IMR-90 (cell line): ENCODE measurements around the gene ATP2A3. TPM values are rescaled to one million over a fixed set of nuclear protein-coding genes. Genes with fewer than 3 reads are reported as not detected.

ENCODE experiments used
- ATAC-seq: fragments of 200-7000 bp; cut with Tn5 transposase; 2 replicates; pipeline ENCODE4 v1.9.1; 2020; ENCODE audit warnings: low read depth, mild to moderate bottlenecking, moderate library complexity
- BruUV-seq: library from RNA; stranded (reverse); fragments of 400-500 nt; replicated peaks from 2 replicates; lab custom pipeline; 2021; lab: Mats Ljungman, UMichigan
- CTCF ChIA-PET: fragments of 300-600 bp; formaldehyde crosslinking; extraction: SDS; loops from one replicate; lab custom pipeline; 2021; ENCODE audit warnings: antibody characterized with exemption; lab: Yijun Ruan, JAX
- POLR2A ChIA-PET: fragments of 300-600 bp; sonication (Branson Sonifier 250); formaldehyde crosslinking; loops from one replicate; lab custom pipeline; 2022; ENCODE audit warnings: antibody characterized with exemption; ENCODE audit not compliant: unreplicated experiment; lab: Charles Lee
- DNase-seq: peaks from one replicate; pipeline ENCODE4 v3.0.0; 2013
- H2AFZ ChIP-seq: replicated peaks from 2 replicates; pipeline ENCODE3; 2013; ENCODE audit warnings: low read length, mild to moderate bottlenecking; ENCODE audit not compliant: poor library complexity
- H2AK5ac ChIP-seq: 2 replicates; pipeline ENCODE4 v1.6.1; 2013; ENCODE audit warnings: low read depth, low read length, inconsistent platforms
- H2AK9ac ChIP-seq: replicated peaks from 2 replicates; pipeline ENCODE3; 2013; ENCODE audit warnings: mild to moderate bottlenecking, low read depth, low read length, moderate library complexity; ENCODE audit not compliant: poor library complexity
- H2BK120ac ChIP-seq: 2 replicates; pipeline ENCODE4 v1.6.1; 2013; ENCODE audit warnings: low read depth, low read length, inconsistent platforms
- H2BK15ac ChIP-seq: 3 replicates; pipeline ENCODE4 v1.6.1; 2013; ENCODE audit warnings: low read depth, low read length, inconsistent platforms
- H2BK20ac ChIP-seq: 2 replicates; pipeline ENCODE4 v1.6.1; 2013; ENCODE audit warnings: low read depth, mild to moderate bottlenecking, inconsistent platforms, low read length, moderate library complexity
- H2BK5ac ChIP-seq: 2 replicates; pipeline ENCODE4 v1.6.1; 2013; ENCODE audit warnings: mild to moderate bottlenecking, low read depth, low read length, inconsistent platforms; ENCODE audit not compliant: poor library complexity, severe bottlenecking
- H3K14ac ChIP-seq: replicated peaks from 2 replicates; pipeline ENCODE4 v1.6.1; 2013; ENCODE audit warnings: low read depth, low read length, inconsistent platforms
- H3K18ac ChIP-seq: 2 replicates; pipeline ENCODE4 v1.6.1; 2013; ENCODE audit warnings: low read depth, low read length, control low read depth
- H3K23ac ChIP-seq: 2 replicates; pipeline ENCODE4 v1.6.1; 2013; ENCODE audit warnings: low read depth, low read length, inconsistent platforms
- H3K27ac ChIP-seq: 2 replicates; pipeline ENCODE4 v1.5.1; 2013; ENCODE audit warnings: mild to moderate bottlenecking, control low read depth, low read length; ENCODE audit not compliant: insufficient read depth
- H3K27me3 ChIP-seq: 2 replicates; pipeline ENCODE4 v1.6.1; 2013; ENCODE audit warnings: low read length; ENCODE audit not compliant: control insufficient read depth, insufficient read depth
- H3K36me3 ChIP-seq: 2 replicates; pipeline ENCODE4 v1.6.1; 2013; ENCODE audit warnings: low read length, mixed read lengths; ENCODE audit not compliant: control insufficient read depth, insufficient read depth
- H3K4ac ChIP-seq: 2 replicates; pipeline ENCODE4 v1.6.1; 2013; ENCODE audit warnings: low read depth, low read length, inconsistent platforms
- H3K4me1 ChIP-seq: 2 replicates; pipeline ENCODE4 v1.6.1; 2013; ENCODE audit warnings: low read length, mixed read lengths; ENCODE audit not compliant: control insufficient read depth, insufficient read depth
- H3K4me2 ChIP-seq: 2 replicates; pipeline ENCODE4 v1.6.1; 2013; ENCODE audit warnings: low read depth, mild to moderate bottlenecking, control low read depth, low read length, moderate library complexity
- H3K4me3 ChIP-seq: 2 replicates; pipeline ENCODE4 v1.5.1; 2013; ENCODE audit warnings: low read depth, mild to moderate bottlenecking, control low read depth, low read length, moderate library complexity; ENCODE audit not compliant: insufficient read depth
- H3K56ac ChIP-seq: 2 replicates; pipeline ENCODE4 v1.6.1; 2013; ENCODE audit warnings: low read length, inconsistent platforms; ENCODE audit not compliant: insufficient read depth; ENCODE audit errors: extremely low read depth
- H3K79me1 ChIP-seq, 2 experiments: 2 replicates each; pipeline ENCODE4 v1.6.1; 2013; ENCODE audit warnings: low read length in 2 of 2, inconsistent platforms in 1 of 2, low read depth in 1 of 2
- H3K9ac ChIP-seq: 2 replicates; pipeline ENCODE4 v1.6.1; 2013; ENCODE audit warnings: low read depth, low read length, control low read depth
- H3K9me1 ChIP-seq: 2 replicates; pipeline ENCODE4 v1.6.1; 2013; ENCODE audit warnings: low read length, inconsistent platforms; ENCODE audit not compliant: insufficient read depth
- H3K9me3 ChIP-seq: 2 replicates; pipeline ENCODE4 v1.6.1; 2013; ENCODE audit warnings: low read length; ENCODE audit not compliant: control insufficient read depth, insufficient read depth
- H4K20me1 ChIP-seq: 2 replicates; pipeline ENCODE4 v1.6.1; 2013; ENCODE audit warnings: low read length, inconsistent platforms; ENCODE audit not compliant: insufficient read depth
- H4K5ac ChIP-seq: 2 replicates; pipeline ENCODE4 v1.6.1; 2013; ENCODE audit warnings: mild to moderate bottlenecking, low read depth, low read length, control low read depth
- H4K8ac ChIP-seq, 2 experiments: 2 replicates each; pipeline ENCODE4 v1.6.1; 2013; ENCODE audit warnings: low read depth in 2 of 2, low read length in 2 of 2, control low read depth in 1 of 2, inconsistent platforms in 1 of 2
- H4K91ac ChIP-seq: 2 replicates; pipeline ENCODE4 v1.6.1; 2013; ENCODE audit warnings: low read depth, low read length, inconsistent platforms; ENCODE audit not compliant: insufficient read depth
- POLR2A ChIP-seq: IDR thresholded peaks from 2 replicates; pipeline ENCODE4 v1.6.1; 2012; ENCODE audit warnings: mild to moderate bottlenecking, low read depth, low read length
- RAD21 ChIP-seq: IDR thresholded peaks from 2 replicates; pipeline ENCODE4 v1.6.1; 2012; ENCODE audit warnings: low read length, improper control_type of control experiment
- WGBS, 2 experiments: methylation state at CpG; one replicate each; pipeline versions ENCODE4 v1.1.5 to v1.1.7; 2013; ENCODE audit warnings: missing lambda C conversion rate in 2 of 2; ENCODE audit not compliant: insufficient read length in 1 of 2; ENCODE audit errors: extremely low coverage in 2 of 2; 5-methylcytosine and 5-hydroxymethylcytosine counted together
- dilution Hi-C: fragments of 300-500 bp; cut with HindIII; formaldehyde crosslinking; loops from one replicate; pipeline ENCODE4 v1.14.3; 2018; ENCODE audit warnings: low sequenced_read_pairs; ENCODE audit not compliant: unreplicated experiment
- in situ Hi-C: fragments of 300-500 bp; cut with MboI; formaldehyde crosslinking; loops from 3 replicates; pipeline ENCODE4 v1.14.3; 2019; ENCODE audit warnings: low sequenced_read_pairs, inconsistent platforms, mixed read lengths
- intact Hi-C: fragments of 100-400 bp; cut with micrococcal nuclease; formaldehyde crosslinking; loops from 2 replicates; pipeline ENCODE4 v1.10.0; 2022
- polyA plus RNA-seq, 3 experiments: library from polyadenylated mRNA; depleted of rRNA; stranded (reverse); fragments of >200 nt; gene quantifications; 2 replicates each; pipeline ENCODE4 v1.2.3, GENCODE V29; 2012; ENCODE audit warnings: low replicate concordance in 1 of 3
- total RNA-seq: library from RNA; depleted of rRNA; stranded (reverse); fragments of >200 nt; gene quantifications from 2 replicates; pipeline ENCODE4 v1.2.3, GENCODE V29; 2012

ATP2A3 gene
- total and polyA plus RNA-seq, 2 of the 4 experiments (the other 2 are of a cell fraction): 0.18 to 0.63 TPM

DNA sequence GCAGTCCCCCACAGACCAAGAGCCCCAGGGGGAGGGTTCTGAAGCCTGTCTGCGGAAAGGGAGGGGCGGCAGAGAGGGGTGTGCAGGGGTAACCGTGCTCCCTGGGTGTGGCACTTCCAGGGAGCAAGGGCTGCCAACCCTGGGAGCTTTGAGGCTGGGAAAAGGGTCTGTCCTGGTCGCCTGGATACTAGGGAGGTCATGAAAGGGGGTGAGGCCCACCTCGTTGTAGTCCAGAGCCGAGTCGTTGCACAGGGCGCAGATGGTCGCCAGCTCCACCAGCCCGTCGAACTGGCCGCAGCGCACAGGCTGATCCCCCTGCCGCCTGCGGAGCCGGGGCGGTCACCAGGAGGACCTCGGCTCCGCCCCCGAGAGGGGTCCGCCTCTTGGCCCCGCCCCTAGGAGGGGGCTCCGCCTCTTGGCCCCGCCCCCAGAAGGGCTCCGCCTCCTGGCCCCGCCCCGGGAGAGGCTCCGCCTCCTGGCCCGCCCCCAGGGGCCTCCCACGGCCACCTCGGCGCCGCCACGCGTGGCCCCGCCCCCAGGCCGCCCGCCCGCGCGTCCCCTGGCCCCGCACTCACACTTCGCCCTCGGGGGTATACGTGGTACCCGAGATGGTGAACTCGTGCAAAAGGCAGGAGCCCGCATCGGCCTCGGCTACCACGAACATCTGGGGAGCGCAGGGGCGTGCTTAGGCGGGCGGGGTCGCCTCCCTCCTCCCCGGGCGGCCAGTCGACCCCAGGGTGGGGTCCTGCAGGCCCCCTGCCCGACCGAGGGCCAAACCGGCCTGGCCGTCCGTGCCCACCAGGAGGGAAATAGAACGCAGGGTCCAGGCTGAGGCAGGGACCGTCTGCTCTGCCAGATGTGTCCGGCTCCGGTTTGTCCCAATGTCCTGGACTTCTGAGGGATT, 19.5 kb downstream of the ATP2A3 start:
- H2AFZ ChIP-seq: peak overlapping the region; percentile 92
- H3K36me3 ChIP-seq: no peaks in the 10 kb centered on the region
- no peaks in the 10 kb centered on the region; the same call in 1 of the 2 replicates for H3K27me3 ChIP-seq
- ATAC-seq (peak; percentile 100), DNase-seq (peak; percentile 26)
- CTCF ChIA-PET: no interaction called here
- H4K20me1 ChIP-seq: no peaks in the 10 kb centered on the region
- H3K4me2 ChIP-seq: peak overlapping the region; percentile 47; the same call in 1 of the 2 replicates
- BruUV-seq: no TSS peak
- peak overlapping the region; percentile 72; the same call in 1 of the 2 replicates for H4K91ac ChIP-seq
- no peak overlapping the region; the same call in 1 of the 2 replicates for H3K14ac ChIP-seq
- peak overlapping the region; percentile 78 for H2AK5ac ChIP-seq
- no peak overlapping the region; the same call in 1 of the 2 replicates for H3K27ac ChIP-seq
- H4K8ac ChIP-seq: peak overlapping the region; percentile 78 to 90; a peak in 3 of 4 replicates
- 24% methylated on average over 14 of the region's 68 CpGs; no CpG with 5 or more reads in 1 of the 2 experiments for WGBS, 2 experiments
- in situ Hi-C loops (no loop called here), intact Hi-C loops (no loop called here), dilution Hi-C loops (no loop called here)
- no peak overlapping the region for H3K23ac ChIP-seq
- no peaks in the 10 kb centered on the region for H3K79me1 ChIP-seq
- 0 out of 3 replicates have a peak overlapping the region, but pooled peaks have one; percentile 33 for H2BK15ac ChIP-seq
- no peak overlapping the region; the same call in 1 of the 2 replicates for H4K5ac ChIP-seq
- no peaks in the 10 kb centered on the region for H3K9me3 ChIP-seq
- H3K56ac ChIP-seq: no peak overlapping the region
- H3K4me3 ChIP-seq: peak overlapping the region; percentile 51
- H3K9ac ChIP-seq: peak overlapping the region; percentile 46; the same call in 1 of the 2 replicates
- H3K4ac ChIP-seq: peak overlapping the region; percentile 67
- H3K18ac ChIP-seq: no peak overlapping the region
- POLR2A ChIA-PET: no interaction called here
- H2BK20ac ChIP-seq: no peak overlapping the region
- H2AK9ac ChIP-seq: peak overlapping the region; percentile 66
- no peak overlapping the region for H2BK5ac ChIP-seq
- no peaks in the 10 kb centered on the region for H3K9me1 ChIP-seq
- no peaks in the 10 kb centered on the region for H3K4me1 ChIP-seq
- H2BK120ac ChIP-seq: peak overlapping the region; percentile 27; the same call in 1 of the 2 replicates
- TF ChIP-seq POLR2A (no peak), RAD21 (no peak)
